Fibroblast of the aortic adventitia (primary cell): ENCODE data around the gene HK1. TPM values are rescaled to one million over a fixed set of nuclear protein-coding genes. Genes with fewer than 3 reads are reported as not detected.

Source experiments
- DNase-seq: peaks from one replicate; pipeline ENCODE4 v3.0.0-alpha.2; 2010; ENCODE audit warnings: low read depth
- H3K4me3 ChIP-seq: 2 replicates; pipeline ENCODE4 v1.5.1; 2011; ENCODE audit warnings: low read depth, mild to moderate bottlenecking, control low read depth, low read length, moderate library complexity
- total RNA-seq: library from RNA; depleted of rRNA; stranded (reverse); fragments of >200 nt; gene quantifications from 2 replicates; pipeline ENCODE4 v1.2.3, GENCODE V29; 2012; ENCODE audit warnings: low replicate concordance
- TF ChIP-seq, protein P1 (sequence below): IDR thresholded peaks from 2 replicates; pipeline ENCODE4 v1.5.1; 2011; ENCODE audit warnings: mild to moderate bottlenecking, low read length, control low read depth, inconsistent platforms; ENCODE audit not compliant: insufficient read depth

HK1 gene
- total RNA-seq, 1 donor, result 84.1 TPM

- TF ChIP-seq, protein P1, sequence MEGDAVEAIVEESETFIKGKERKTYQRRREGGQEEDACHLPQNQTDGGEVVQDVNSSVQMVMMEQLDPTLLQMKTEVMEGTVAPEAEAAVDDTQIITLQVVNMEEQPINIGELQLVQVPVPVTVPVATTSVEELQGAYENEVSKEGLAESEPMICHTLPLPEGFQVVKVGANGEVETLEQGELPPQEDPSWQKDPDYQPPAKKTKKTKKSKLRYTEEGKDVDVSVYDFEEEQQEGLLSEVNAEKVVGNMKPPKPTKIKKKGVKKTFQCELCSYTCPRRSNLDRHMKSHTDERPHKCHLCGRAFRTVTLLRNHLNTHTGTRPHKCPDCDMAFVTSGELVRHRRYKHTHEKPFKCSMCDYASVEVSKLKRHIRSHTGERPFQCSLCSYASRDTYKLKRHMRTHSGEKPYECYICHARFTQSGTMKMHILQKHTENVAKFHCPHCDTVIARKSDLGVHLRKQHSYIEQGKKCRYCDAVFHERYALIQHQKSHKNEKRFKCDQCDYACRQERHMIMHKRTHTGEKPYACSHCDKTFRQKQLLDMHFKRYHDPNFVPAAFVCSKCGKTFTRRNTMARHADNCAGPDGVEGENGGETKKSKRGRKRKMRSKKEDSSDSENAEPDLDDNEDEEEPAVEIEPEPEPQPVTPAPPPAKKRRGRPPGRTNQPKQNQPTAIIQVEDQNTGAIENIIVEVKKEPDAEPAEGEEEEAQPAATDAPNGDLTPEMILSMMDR, result no peak
- DNase-seq, result no peak
- H3K4me3 ChIP-seq, result no peak overlapping the region
These were observed 12.8 kb upstream of the HK1 start for GRCh38 chr10:69265521-69265920.

GRCh38 chr10:69268761-69269416 lies 9.4 kb upstream of the HK1 start:
- no peak for DNase-seq
- H3K4me3 ChIP-seq, result no peak overlapping the region
- TF ChIP-seq, protein P1, result no peak

DNA sequence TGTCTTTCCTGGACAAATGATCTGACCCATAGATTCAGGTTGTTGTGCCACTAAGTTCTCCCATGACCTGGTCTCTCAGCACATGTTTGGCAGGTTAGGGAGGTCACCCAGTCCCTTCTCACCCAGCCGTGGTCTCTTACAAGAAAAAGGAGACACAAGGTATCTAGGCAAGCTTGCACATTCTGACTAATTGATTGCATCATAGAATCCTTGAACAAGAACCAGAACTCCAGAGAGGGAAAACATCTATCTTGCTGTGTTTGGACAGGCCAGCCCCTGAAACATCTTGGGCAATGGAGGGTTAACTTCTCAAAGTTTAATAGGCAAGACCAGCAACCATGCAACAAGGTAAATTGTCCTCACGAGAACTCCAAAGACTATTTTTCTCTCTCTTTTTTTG lies 8.5 kb upstream of the HK1 start:
- no peak overlapping the region for H3K4me3 ChIP-seq
- peak; percentile 63 for DNase-seq
- TF ChIP-seq, protein P1, result no peak

DNA sequence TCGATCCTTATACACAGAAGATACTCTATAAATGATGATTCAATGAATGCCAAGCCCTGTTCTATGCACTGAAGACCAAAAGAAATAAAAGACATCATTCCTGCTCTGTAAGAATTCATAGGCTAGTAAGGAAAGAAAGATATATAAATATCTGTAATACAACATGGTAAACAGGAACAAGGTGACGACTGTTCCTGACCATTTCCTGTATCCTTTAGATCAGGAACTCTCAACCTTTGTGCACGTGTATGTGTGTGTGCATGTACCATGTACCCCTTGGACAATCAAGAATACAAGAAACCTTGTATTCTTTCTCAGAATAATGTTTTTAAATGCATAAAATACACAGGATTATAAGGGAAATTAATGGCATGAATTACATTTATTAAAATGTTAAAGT lies 7.3 kb upstream of the HK1 start:
- TF ChIP-seq, protein P1, result no peak

GRCh38 chr10:69272624-69273023 lies 5.7 kb upstream of the HK1 start:
- peak; percentile 10 for DNase-seq
- TF ChIP-seq, protein P1, result no peak
- no peak overlapping the region for H3K4me3 ChIP-seq

More for the DNA sequence above, 7.3 kb upstream of the HK1 start:
- no peak overlapping the region for H3K4me3 ChIP-seq
- DNase-seq, result no peak

GRCh38 chr10:69275444-69275843 lies 2.9 kb upstream of the HK1 start:
- DNase-seq, result no peak
- H3K4me3 ChIP-seq, result no peak overlapping the region
- TF ChIP-seq, protein P1, result no peak

DNA sequence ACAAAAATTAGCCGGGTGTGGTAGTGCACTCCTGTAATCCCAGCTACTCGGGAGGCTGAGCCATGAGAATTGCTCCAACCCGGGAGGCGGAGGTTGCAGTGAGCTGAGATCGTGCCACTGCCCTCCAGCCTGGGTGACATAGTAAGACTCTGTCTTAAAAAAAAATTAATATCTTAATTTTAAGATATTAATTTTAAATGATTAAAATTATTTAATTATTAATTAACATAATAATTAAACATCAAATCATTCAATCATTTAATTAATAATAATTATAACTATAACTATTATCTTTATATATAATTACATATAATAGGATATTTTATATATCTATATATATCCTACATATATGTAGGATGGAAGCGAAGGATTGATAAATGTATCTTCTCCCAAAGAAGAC lies 1.8 kb upstream of the HK1 start:
- TF ChIP-seq, protein P1, result no peak
- H3K4me3 ChIP-seq, result no peak overlapping the region
- no peak for DNase-seq
